OCI-LY1 (cell line): ENCODE results near the gene PAN2.
"Not testable (repeated sequence)": the region's sequence is repeated elsewhere in the genome, so short reads cannot be mapped to it uniquely, and the experiment has no call there.

ENCODE experiments used
- H2AFZ ChIP-seq: fragments of 200-600 bp; sonication (generic), shearing (Covaris generic); 2 replicates; pipeline ENCODE4 v1.6.0; 2014; ENCODE audit warnings: antibody characterized with exemption, mild to moderate bottlenecking, low read length
- H3F3A ChIP-seq: fragments of 200-600 bp; sonication (generic), shearing (Covaris generic); 2 replicates; pipeline ENCODE4 v1.6.0; 2014; ENCODE audit warnings: mild to moderate bottlenecking, antibody characterized with exemption, low read length, moderate library complexity; ENCODE audit not compliant: insufficient read depth
- H3K27ac ChIP-seq: fragments of 200-600 bp; sonication (generic); 2 replicates; pipeline ENCODE4 v1.5.1; 2014; ENCODE audit warnings: low read length, mixed run types, mild to moderate bottlenecking, low read depth; ENCODE audit not compliant: poor library complexity, severe bottlenecking
- H3K27me3 ChIP-seq: fragments of 200-600 bp; sonication (generic); 2 replicates; pipeline ENCODE4 v1.6.0; 2014; ENCODE audit warnings: antibody characterized with exemption, mild to moderate bottlenecking, low read length, moderate library complexity; ENCODE audit not compliant: insufficient read depth
- H3K36me3 ChIP-seq: fragments of 200-600 bp; sonication (generic); 2 replicates; pipeline ENCODE4 v1.6.1; 2014; ENCODE audit warnings: mild to moderate bottlenecking, antibody characterized with exemption, low read length, moderate library complexity, mixed read lengths; ENCODE audit not compliant: insufficient read depth
- H3K4me1 ChIP-seq: fragments of 200-600 bp; sonication (generic); 2 replicates; pipeline ENCODE4 v1.5.1; 2014; ENCODE audit warnings: mild to moderate bottlenecking, low read length, moderate library complexity; ENCODE audit not compliant: insufficient read depth, severe bottlenecking
- H3K4me2 ChIP-seq: fragments of 200-600 bp; sonication (generic), shearing (Covaris generic); 2 replicates; pipeline ENCODE4 v1.6.1; 2014; ENCODE audit warnings: low read length
- H3K4me3 ChIP-seq: fragments of 200-600 bp; sonication (generic); 2 replicates; pipeline ENCODE4 v1.5.1; 2014; ENCODE audit warnings: low read length, low read depth, mild to moderate bottlenecking, mixed read lengths; ENCODE audit not compliant: poor library complexity, severe bottlenecking
- H3K79me2 ChIP-seq: fragments of 200-600 bp; shearing (Covaris generic); 2 replicates; pipeline ENCODE4 v1.6.1; 2016; ENCODE audit warnings: mixed run types, low read length, mixed read lengths; ENCODE audit not compliant: insufficient read depth
- H3K9ac ChIP-seq: fragments of 200-600 bp; sonication (generic), shearing (Covaris generic); 2 replicates; pipeline ENCODE4 v1.6.1; 2014; ENCODE audit warnings: mild to moderate bottlenecking, low read length, mixed read lengths
- H3K9me2 ChIP-seq: fragments of 200-600 bp; sonication (generic), shearing (Covaris generic); 2 replicates; pipeline ENCODE4 v1.6.1; 2014; ENCODE audit warnings: low read depth, mild to moderate bottlenecking, low read length, mixed read lengths
- H3K9me3 ChIP-seq: fragments of 200-600 bp; shearing (Covaris generic); 2 replicates; pipeline ENCODE4 v1.6.1; 2014; ENCODE audit warnings: low read length, mixed read lengths
- H4K20me1 ChIP-seq: fragments of 200-600 bp; sonication (generic), shearing (Covaris generic); 2 replicates; pipeline ENCODE4 v1.6.0; 2016; ENCODE audit warnings: mild to moderate bottlenecking, low read length; ENCODE audit not compliant: insufficient read depth
- EZH2 ChIP-seq: fragments of 200-600 bp; sonication (generic), shearing (Covaris generic); IDR thresholded peaks from 2 replicates; pipeline ENCODE4 v1.8.0; 2017; ENCODE audit warnings: borderline replicate concordance, mixed run types, mild to moderate bottlenecking, antibody characterized with exemption, low read length, moderate library complexity, mixed read lengths
- TF ChIP-seq, protein P1 (sequence below): fragments of 200-600 bp; sonication (generic), shearing (Covaris generic); IDR thresholded peaks from 2 replicates; pipeline ENCODE4 v1.5.1; 2017; ENCODE audit warnings: mild to moderate bottlenecking, antibody characterized with exemption, low read length, moderate library complexity, mixed read lengths

Gene PAN2

DNA sequence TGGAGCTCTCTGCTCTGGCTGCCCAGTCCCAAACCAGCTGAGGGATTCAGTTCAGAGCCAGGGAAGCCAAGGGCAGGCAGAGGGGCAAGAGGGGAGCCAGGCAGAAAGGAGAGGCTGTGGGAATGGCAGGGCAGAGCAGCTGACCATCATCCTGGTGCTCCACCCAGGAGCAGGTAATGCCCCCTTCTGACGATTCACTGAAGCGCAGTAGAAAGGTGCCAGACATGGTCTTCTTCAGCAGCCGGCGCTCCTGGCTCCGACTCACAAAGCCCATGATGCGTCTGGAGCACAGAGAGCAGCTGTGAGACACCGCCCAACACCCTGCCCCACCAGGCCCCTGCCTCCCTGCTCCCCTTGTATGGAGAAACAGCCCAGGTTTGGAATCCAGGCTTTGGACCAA is 12.9 kb upstream of the PAN2 start:
- Histone ChIP-seq H3K27me3 (no peaks in the 10 kb centered on the region), H4K20me1 (no peaks in the 10 kb centered on the region), H3K4me3 (no peak overlapping the region), H3K4me2 (no peak overlapping the region), H3K79me2 (no peaks in the 10 kb centered on the region), H3K36me3 (peaks cover 68% of the 10 kb centered on the region), H3K4me1 (no peaks in the 10 kb centered on the region), H3K9me2 (no peaks in the 10 kb centered on the region), H3F3A (no peaks in the 10 kb centered on the region), H3K27ac (no peak overlapping the region), H2AFZ (no peak overlapping the region), H3K9me3 (no peaks in the 10 kb centered on the region), H3K9ac (no peak overlapping the region)
- no peak for TF ChIP-seq EZH2
- TF ChIP-seq, protein P1, sequence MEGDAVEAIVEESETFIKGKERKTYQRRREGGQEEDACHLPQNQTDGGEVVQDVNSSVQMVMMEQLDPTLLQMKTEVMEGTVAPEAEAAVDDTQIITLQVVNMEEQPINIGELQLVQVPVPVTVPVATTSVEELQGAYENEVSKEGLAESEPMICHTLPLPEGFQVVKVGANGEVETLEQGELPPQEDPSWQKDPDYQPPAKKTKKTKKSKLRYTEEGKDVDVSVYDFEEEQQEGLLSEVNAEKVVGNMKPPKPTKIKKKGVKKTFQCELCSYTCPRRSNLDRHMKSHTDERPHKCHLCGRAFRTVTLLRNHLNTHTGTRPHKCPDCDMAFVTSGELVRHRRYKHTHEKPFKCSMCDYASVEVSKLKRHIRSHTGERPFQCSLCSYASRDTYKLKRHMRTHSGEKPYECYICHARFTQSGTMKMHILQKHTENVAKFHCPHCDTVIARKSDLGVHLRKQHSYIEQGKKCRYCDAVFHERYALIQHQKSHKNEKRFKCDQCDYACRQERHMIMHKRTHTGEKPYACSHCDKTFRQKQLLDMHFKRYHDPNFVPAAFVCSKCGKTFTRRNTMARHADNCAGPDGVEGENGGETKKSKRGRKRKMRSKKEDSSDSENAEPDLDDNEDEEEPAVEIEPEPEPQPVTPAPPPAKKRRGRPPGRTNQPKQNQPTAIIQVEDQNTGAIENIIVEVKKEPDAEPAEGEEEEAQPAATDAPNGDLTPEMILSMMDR: peak; percentile 32; the same call in 1 of the 2 replicates

DNA sequence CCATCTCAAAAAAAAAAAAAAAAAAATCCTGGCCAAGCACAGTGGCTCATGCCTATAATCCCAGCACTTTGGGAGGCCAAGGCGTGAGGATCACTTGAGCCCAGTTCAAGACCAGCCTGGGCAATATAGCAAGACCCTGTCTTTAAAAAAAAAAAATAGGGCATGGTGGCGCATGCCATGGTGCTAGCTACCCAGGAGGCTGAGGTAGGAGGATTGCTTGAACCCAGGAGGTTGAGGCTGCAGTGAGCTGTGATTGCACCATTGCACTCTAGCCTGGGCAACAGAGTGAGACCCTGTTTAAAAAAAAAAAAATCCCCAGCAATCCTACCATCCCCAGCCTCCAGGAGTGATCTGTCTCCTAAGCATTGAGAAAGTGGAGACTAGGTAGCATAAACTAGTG is 8.5 kb upstream of the PAN2 start:
- H3K36me3 ChIP-seq: peaks cover 30% of the 10 kb centered on the region
- H3K27ac ChIP-seq, H3K4me2 ChIP-seq, H3K9me2 ChIP-seq, H3K79me2 ChIP-seq, H3K27me3 ChIP-seq, H3K9me3 ChIP-seq, H3K9ac ChIP-seq, H2AFZ ChIP-seq, H3K4me3 ChIP-seq, H4K20me1 ChIP-seq, H3F3A ChIP-seq: not testable (repeated sequence)
- H3K4me1 ChIP-seq: peaks cover 16% of the 10 kb centered on the region

- Histone ChIP-seq H2AFZ (no peak overlapping the region), H3K9me3 (no peaks in the 10 kb centered on the region), H3F3A (no peaks in the 10 kb centered on the region), H3K4me3 (no peak overlapping the region), H3K27me3 (no peaks in the 10 kb centered on the region), H3K9me2 (no peaks in the 10 kb centered on the region), H4K20me1 (no peaks in the 10 kb centered on the region), H3K4me2 (no peak overlapping the region), H3K4me1 (peaks cover 20% of the 10 kb centered on the region), H3K27ac (peak overlapping the region; percentile 40), H3K36me3 (peaks cover 26% of the 10 kb centered on the region), H3K79me2 (no peaks in the 10 kb centered on the region), H3K9ac (no peak overlapping the region)
- TF ChIP-seq EZH2: no peak
- TF ChIP-seq, protein P1: no peak
Observed at GRCh38 chr12:56341616-56342015, 7.8 kb upstream of the PAN2 start.

DNA sequence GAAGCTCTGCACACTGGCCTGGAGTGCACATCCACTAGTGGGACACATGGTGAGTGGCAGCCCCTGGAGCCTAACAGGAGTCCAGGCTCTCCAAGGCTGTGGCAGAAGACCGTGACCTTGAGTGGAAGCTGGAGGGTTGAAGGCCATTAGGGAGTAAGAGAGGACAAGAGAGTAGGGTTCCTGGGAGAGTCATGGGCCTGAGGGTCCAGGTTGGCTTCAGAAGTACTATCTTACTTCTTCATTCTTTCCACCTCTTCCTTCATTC is 5.3 kb upstream of the PAN2 start:
- Histone ChIP-seq H3K36me3 (peaks cover 13% of the 10 kb centered on the region), H3K4me2 (peak overlapping the region; percentile 9; the same call in 1 of the 2 replicates), H3F3A (no peaks in the 10 kb centered on the region), H3K27ac (peak overlapping the region; percentile 76), H3K9me2 (no peaks in the 10 kb centered on the region), H4K20me1 (no peaks in the 10 kb centered on the region), H3K9me3 (no peaks in the 10 kb centered on the region), H2AFZ (no peak overlapping the region), H3K4me3 (no peak overlapping the region), H3K9ac (peak overlapping the region; percentile 15; the same call in 1 of the 2 replicates), H3K27me3 (no peaks in the 10 kb centered on the region), H3K4me1 (peaks cover 32% of the 10 kb centered on the region), H3K79me2 (no peaks in the 10 kb centered on the region)
- no peak for TF ChIP-seq EZH2
- TF ChIP-seq, protein P1: no peak
